Fibroblast of lung (primary cell): ENCODE results near the gene FBXO7. TPM values are rescaled to one million over a fixed set of nuclear protein-coding genes. Genes with fewer than 3 reads are reported as not detected.

Source experiments
- DNase-seq, 2 donors: peaks; one replicate each; pipeline versions ENCODE4 v3.0.0 to v3.0.0-alpha.2; 2010; ENCODE audit warnings: low read depth in 2 of 2
- H2AFZ ChIP-seq: 2 replicates; pipeline ENCODE4 v1.5.1; 2012; ENCODE audit warnings: low read length, control low read depth, inconsistent platforms
- H3K27ac ChIP-seq: 2 replicates; pipeline ENCODE4 v1.5.1; 2011; ENCODE audit warnings: low read length, control low read depth; ENCODE audit not compliant: insufficient read depth
- H3K27me3 ChIP-seq: 2 replicates; pipeline ENCODE4 v1.5.1; 2011; ENCODE audit warnings: mild to moderate bottlenecking, low read length; ENCODE audit not compliant: control insufficient read depth, insufficient read depth
- H3K36me3 ChIP-seq: 2 replicates; pipeline ENCODE4 v1.5.1; 2011; ENCODE audit warnings: low read length; ENCODE audit not compliant: control insufficient read depth, insufficient read depth
- H3K4me1 ChIP-seq: 2 replicates; pipeline ENCODE4 v1.5.1; 2011; ENCODE audit warnings: low read length; ENCODE audit not compliant: control insufficient read depth, insufficient read depth; ENCODE audit errors: extremely low read depth
- H3K4me2 ChIP-seq: 2 replicates; pipeline ENCODE4 v1.5.1; 2011; ENCODE audit warnings: low read length, control low read depth; ENCODE audit not compliant: insufficient read depth; ENCODE audit errors: extremely low read depth
- H3K4me3 ChIP-seq, 4 experiments: fragments of 200-600 bp in 1 of 4; sonication (generic) in 1 of 4; replicated peaks in 1 of 4; 2 replicates each; pipeline ENCODE4 v1.5.1; 2011 to 2016; ENCODE audit warnings: low read length in 4 of 4, low read depth in 3 of 4, mild to moderate bottlenecking in 3 of 4, control low read depth in 2 of 4, inconsistent platforms in 1 of 4, mixed read lengths in 1 of 4; ENCODE audit not compliant: insufficient read depth in 1 of 4; ENCODE audit errors: control extremely low read depth in 1 of 4
- H3K79me2 ChIP-seq: 2 replicates; pipeline ENCODE4 v1.5.1; 2012; ENCODE audit warnings: mild to moderate bottlenecking, low read length, inconsistent platforms; ENCODE audit not compliant: control insufficient read depth, insufficient read depth
- H3K9ac ChIP-seq: 2 replicates; pipeline ENCODE4 v1.5.1; 2011; ENCODE audit warnings: mild to moderate bottlenecking, low read length, control low read depth; ENCODE audit not compliant: insufficient read depth
- H3K9me3 ChIP-seq: 2 replicates; pipeline ENCODE4 v1.5.1; 2012; ENCODE audit warnings: low read depth, low read length; ENCODE audit not compliant: control insufficient read depth, insufficient read depth
- H4K20me1 ChIP-seq: 2 replicates; pipeline ENCODE4 v1.5.1; 2011; ENCODE audit warnings: low read length; ENCODE audit not compliant: control insufficient read depth, insufficient read depth; ENCODE audit errors: extremely low read depth
- EZH2 ChIP-seq: IDR thresholded peaks from 2 replicates; pipeline ENCODE4 v1.5.1; 2012; ENCODE audit warnings: low read length, control low read depth, mild to moderate bottlenecking; ENCODE audit errors: missing control alignments
- polyA plus RNA-seq, 2 donors: library from polyadenylated mRNA; depleted of rRNA in 1 of 2; stranded (reverse) in 1 of 2; unstranded in 1 of 2; fragments of >200 nt; gene quantifications; 2 replicates each; pipeline ENCODE4 v1.2.1, GENCODE V29; 2011 to 2012; ENCODE audit warnings: missing spikeins in 1 of 2
- total RNA-seq: library from RNA; depleted of rRNA; stranded (reverse); fragments of >200 nt; gene quantifications from 2 replicates; pipeline ENCODE4 v1.2.1, GENCODE V29; 2014
- TF ChIP-seq, protein P1 (sequence below), 2 donors: IDR thresholded peaks in 1 of 2; conservative IDR thresholded peaks in 1 of 2; 1 replicate in 1 of 2; 2 replicates in 1 of 2; pipeline ENCODE4 v1.5.1; 2011 to 2012; ENCODE audit warnings: low read length in 2 of 2, control low read depth in 1 of 2, inconsistent platforms in 1 of 2, low read depth in 1 of 2, mild to moderate bottlenecking in 1 of 2

Gene FBXO7
- total and polyA plus RNA-seq, 2 donors (not counting 1 experiment from before 2014, with no cell fraction given): 51.2 to 130 TPM

DNA sequence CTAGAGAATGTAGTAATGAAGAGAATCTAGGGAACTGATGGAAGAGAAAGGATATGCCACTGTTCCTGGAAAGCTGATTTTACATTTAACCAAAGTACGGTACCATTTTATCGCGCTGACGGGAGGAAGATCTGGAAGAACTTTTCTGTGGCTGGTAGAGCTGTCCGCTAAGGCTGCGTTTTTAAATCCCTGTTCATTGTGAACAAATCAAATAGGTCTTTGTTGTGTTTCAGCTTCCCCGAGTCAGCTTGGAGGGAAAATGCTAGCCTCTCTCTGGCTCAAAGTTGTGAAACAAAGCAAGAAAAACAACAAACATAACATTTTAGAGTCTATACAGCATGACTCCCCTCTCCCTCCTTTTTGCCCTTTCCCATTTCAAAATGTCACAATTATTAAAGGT lies 34.4 kb downstream of the FBXO7 start:
- H3K4me3 ChIP-seq: no peak overlapping the region
- no peak for DNase-seq
- TF ChIP-seq EZH2: no peak
- TF ChIP-seq, protein P1, sequence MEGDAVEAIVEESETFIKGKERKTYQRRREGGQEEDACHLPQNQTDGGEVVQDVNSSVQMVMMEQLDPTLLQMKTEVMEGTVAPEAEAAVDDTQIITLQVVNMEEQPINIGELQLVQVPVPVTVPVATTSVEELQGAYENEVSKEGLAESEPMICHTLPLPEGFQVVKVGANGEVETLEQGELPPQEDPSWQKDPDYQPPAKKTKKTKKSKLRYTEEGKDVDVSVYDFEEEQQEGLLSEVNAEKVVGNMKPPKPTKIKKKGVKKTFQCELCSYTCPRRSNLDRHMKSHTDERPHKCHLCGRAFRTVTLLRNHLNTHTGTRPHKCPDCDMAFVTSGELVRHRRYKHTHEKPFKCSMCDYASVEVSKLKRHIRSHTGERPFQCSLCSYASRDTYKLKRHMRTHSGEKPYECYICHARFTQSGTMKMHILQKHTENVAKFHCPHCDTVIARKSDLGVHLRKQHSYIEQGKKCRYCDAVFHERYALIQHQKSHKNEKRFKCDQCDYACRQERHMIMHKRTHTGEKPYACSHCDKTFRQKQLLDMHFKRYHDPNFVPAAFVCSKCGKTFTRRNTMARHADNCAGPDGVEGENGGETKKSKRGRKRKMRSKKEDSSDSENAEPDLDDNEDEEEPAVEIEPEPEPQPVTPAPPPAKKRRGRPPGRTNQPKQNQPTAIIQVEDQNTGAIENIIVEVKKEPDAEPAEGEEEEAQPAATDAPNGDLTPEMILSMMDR (conservative IDR thresholded peaks at IDR 0.05 in 1 of 2, IDR thresholded peaks at IDR 0.05 in 1 of 2; ENCODE audit: low read depth in 1 of 2, low read length in 2 of 2): no peak

DNA sequence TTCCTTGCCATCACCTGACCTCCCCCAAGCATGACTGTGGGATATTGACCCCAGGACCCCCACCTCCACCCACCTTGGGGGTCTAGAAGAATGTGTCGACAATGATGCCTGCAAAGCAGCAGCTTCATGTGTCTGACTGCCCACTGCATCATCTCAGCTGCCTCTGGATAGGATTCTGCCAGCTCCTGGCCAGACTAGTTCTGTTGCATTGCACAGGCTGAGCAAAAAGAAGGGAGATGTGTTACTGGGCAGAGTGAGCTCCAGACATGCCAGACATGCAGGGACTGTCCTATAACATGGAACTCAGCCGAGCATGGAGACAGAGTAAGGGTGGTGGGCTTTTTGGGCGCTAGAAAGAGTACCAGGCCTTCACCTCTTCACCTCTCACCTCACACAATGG lies 36.7 kb downstream of the FBXO7 start:
- Histone ChIP-seq H3K9me3 (no peaks in the 10 kb centered on the region), H3K9ac (no peak overlapping the region), H2AFZ (no peak overlapping the region), H3K27me3 (no peaks in the 10 kb centered on the region), H3K4me3 (no peak overlapping the region), H4K20me1 (no peaks in the 10 kb centered on the region), H3K4me1 (no peaks in the 10 kb centered on the region), H3K4me2 (no peak overlapping the region), H3K36me3 (no peaks in the 10 kb centered on the region), H3K27ac (no peak overlapping the region), H3K79me2 (no peaks in the 10 kb centered on the region)
- TF ChIP-seq, protein P1 (conservative IDR thresholded peaks at IDR 0.05 in 1 of 2, IDR thresholded peaks at IDR 0.05 in 1 of 2; ENCODE audit: low read depth in 1 of 2, low read length in 2 of 2): no peak
- no peak for TF ChIP-seq EZH2
- no peak for DNase-seq

More for the DNA sequence above, 34.4 kb downstream of the FBXO7 start:
- Histone ChIP-seq H3K9me3 (no peaks in the 10 kb centered on the region), H3K9ac (no peak overlapping the region), H2AFZ (no peak overlapping the region), H4K20me1 (no peaks in the 10 kb centered on the region), H3K4me2 (no peak overlapping the region), H3K27ac (no peak overlapping the region), H3K27me3 (no peaks in the 10 kb centered on the region), H3K79me2 (no peaks in the 10 kb centered on the region), H3K4me1 (no peaks in the 10 kb centered on the region), H3K36me3 (no peaks in the 10 kb centered on the region)

GRCh38 chr22:32511776-32512175 lies 37.2 kb downstream of the FBXO7 start:
- Histone ChIP-seq H3K9ac (no peak overlapping the region), H4K20me1 (no peaks in the 10 kb centered on the region), H3K4me1 (no peaks in the 10 kb centered on the region), H2AFZ (no peak overlapping the region), H3K27ac (no peak overlapping the region), H3K36me3 (no peaks in the 10 kb centered on the region), H3K4me3 (no peak overlapping the region), H3K79me2 (no peaks in the 10 kb centered on the region), H3K9me3 (no peaks in the 10 kb centered on the region), H3K27me3 (no peaks in the 10 kb centered on the region), H3K4me2 (no peak overlapping the region)
- DNase-seq: no peak
- TF ChIP-seq EZH2: no peak
- TF ChIP-seq, protein P1 (conservative IDR thresholded peaks at IDR 0.05 in 1 of 2, IDR thresholded peaks at IDR 0.05 in 1 of 2; ENCODE audit: low read depth in 1 of 2, low read length in 2 of 2): no peak
